Right atrium auricular region (tissue), 2 donors: ENCODE measurements around the gene ZNF221. TPM values are rescaled to one million over a fixed set of nuclear protein-coding genes. Genes with fewer than 3 reads are reported as not detected.
"Not testable (repeated sequence)": the region's sequence is repeated elsewhere in the genome, so short reads cannot be mapped to it uniquely, and the experiment has no call there.

Source experiments
- DNase-seq: peaks from one replicate; pipeline ENCODE4 v3.0.0-alpha.2; 2019; ENCODE audit warnings: low spot score
- H3K27ac ChIP-seq, 2 donors: fragments of 200-600 bp; sonication (generic); 1 replicate in 1 of 2; 2 replicates in 1 of 2; pipeline ENCODE4 v1.5.1; 2016 to 2019
- H3K27me3 ChIP-seq, 2 donors: fragments of 200-600 bp; sonication (generic); one replicate each; pipeline versions ENCODE4 v1.5.1 to v1.6.0; 2017 to 2019
- H3K36me3 ChIP-seq: fragments of 200-600 bp; sonication (generic); one replicate; pipeline ENCODE4 v1.5.1; 2016
- H3K4me1 ChIP-seq, 2 donors: fragments of 200-600 bp; sonication (generic); one replicate each; pipeline versions ENCODE4 v1.5.1 to v1.6.0; 2017 to 2019
- H3K4me3 ChIP-seq, 2 donors: fragments of 200-600 bp; sonication (generic); 1 replicate in 1 of 2; 2 replicates in 1 of 2; pipeline ENCODE4 v1.5.1; 2017 to 2019; ENCODE audit warnings: mild to moderate bottlenecking in 1 of 2, moderate library complexity in 1 of 2
- H3K9me3 ChIP-seq, 2 donors: fragments of 200-600 bp; sonication (generic); one replicate each; pipeline ENCODE4 v1.5.1; 2019
- total RNA-seq, 2 donors: library from RNA; depleted of rRNA; stranded (reverse); fragments of >200 nt; gene quantifications; one replicate each; pipeline ENCODE4 v1.1.0, GENCODE V29; 2016
- TF ChIP-seq, protein P1 (sequence below), 2 donors: fragments of 200-600 bp; sonication (generic); IDR thresholded peaks; one replicate each; pipeline ENCODE4 v1.5.1; 2019; ENCODE audit warnings: antibody characterized with exemption in 2 of 2

ZNF221 gene
- total RNA-seq, 2 donors from 2014 or later: 3.0 to 4.1 TPM

DNA sequence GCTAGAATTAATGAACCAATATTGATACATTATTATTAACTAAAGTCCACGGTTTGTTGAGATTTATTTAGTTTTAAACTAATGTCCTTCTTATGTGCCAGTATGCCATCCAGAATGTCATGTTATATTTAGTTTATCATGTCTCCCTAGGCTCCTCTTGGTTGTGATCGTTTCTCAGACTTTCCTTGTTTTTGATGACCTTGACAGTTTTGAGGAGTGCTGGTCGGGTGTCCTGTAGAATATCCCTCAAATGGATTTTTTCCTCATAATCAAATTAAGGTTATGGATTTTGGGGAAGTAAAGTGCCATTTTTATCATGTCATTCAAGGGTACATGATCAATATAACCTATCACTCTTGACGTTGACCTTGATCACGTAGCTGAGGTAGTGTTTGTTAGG lies 9.8 kb upstream of the ZNF221 start:
- no peaks in the 10 kb centered on the region for H3K27me3 ChIP-seq
- no peaks in the 10 kb centered on the region for H3K4me1 ChIP-seq
- no peak for DNase-seq
- H3K9me3 ChIP-seq: peaks cover 0 to 6% of the 10 kb centered on the region in 2 donors
- H3K27ac ChIP-seq: no peak overlapping the region
- no peak overlapping the region for H3K4me3 ChIP-seq
- H3K36me3 ChIP-seq: no peaks in the 10 kb centered on the region
- TF ChIP-seq, protein P1, sequence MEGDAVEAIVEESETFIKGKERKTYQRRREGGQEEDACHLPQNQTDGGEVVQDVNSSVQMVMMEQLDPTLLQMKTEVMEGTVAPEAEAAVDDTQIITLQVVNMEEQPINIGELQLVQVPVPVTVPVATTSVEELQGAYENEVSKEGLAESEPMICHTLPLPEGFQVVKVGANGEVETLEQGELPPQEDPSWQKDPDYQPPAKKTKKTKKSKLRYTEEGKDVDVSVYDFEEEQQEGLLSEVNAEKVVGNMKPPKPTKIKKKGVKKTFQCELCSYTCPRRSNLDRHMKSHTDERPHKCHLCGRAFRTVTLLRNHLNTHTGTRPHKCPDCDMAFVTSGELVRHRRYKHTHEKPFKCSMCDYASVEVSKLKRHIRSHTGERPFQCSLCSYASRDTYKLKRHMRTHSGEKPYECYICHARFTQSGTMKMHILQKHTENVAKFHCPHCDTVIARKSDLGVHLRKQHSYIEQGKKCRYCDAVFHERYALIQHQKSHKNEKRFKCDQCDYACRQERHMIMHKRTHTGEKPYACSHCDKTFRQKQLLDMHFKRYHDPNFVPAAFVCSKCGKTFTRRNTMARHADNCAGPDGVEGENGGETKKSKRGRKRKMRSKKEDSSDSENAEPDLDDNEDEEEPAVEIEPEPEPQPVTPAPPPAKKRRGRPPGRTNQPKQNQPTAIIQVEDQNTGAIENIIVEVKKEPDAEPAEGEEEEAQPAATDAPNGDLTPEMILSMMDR (IDR thresholded peaks at IDR 0.05): no peak

DNA sequence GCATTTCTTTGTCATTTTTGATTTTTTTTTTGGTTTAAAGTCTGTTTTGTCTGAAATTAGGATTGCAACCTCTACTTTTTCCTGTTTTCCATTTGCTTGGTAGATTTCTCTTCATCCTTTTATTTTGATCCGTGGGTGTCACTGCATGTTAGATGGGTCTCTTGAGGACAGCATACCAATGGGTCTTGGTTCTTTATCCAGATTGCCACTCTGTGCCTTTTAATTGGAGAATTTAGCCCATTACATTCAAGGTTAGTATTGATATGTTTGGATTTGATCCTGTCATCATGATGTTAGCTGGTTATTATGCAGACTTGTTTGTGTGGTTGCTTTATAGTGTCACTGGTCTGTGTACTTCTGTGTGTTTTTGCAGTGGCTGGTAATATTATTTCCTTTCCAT lies 3.6 kb upstream of the ZNF221 start:
- not testable (repeated sequence) for H3K27me3 ChIP-seq, H3K4me3 ChIP-seq, DNase-seq, H3K27ac ChIP-seq, H3K4me1 ChIP-seq, H3K36me3 ChIP-seq
- peaks cover 0 to 19% of the 10 kb centered on the region in 2 donors for H3K9me3 ChIP-seq

DNA sequence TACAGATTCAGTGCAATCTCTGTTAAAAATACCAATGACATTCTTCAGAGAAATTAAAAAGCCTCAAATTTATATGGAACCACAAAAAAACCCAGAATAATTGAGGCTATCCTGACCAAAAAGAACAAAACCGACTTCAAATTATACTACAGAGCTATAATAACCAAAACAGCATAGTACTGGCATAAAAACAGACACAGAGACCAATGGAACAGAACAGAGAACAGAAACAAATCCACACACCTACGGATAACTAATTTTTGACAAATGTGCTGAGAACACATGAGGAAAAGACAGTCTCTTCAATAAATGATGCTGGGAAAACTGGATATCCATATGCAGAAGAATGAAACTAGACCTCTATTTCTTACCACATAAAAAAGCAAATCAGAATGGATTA lies 1.2 kb upstream of the ZNF221 start:
- not testable (repeated sequence) for H3K36me3 ChIP-seq, DNase-seq, H3K27ac ChIP-seq, H3K4me1 ChIP-seq, H3K27me3 ChIP-seq, H3K4me3 ChIP-seq
- H3K9me3 ChIP-seq: peaks cover 0 to 19% of the 10 kb centered on the region in 2 donors

DNA sequence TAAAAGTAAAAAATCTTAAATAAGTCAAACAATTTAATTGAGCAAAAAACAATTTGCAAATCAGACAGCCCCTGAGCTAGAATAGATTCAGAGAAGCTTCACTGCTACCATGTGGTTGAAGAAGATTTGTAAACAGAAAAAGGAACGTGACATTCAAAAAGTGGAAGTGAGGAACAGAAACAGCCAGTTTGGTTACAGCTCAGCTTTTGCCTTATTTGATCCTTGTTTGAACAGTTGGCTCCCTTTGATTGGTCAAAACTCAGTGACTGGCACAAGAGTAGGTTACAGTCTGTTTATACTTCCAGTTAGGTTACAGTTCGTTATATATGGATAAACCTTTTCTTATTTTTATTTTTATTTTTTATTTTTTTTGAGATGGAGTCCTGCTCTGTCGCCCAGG lies 5.8 kb downstream of the ZNF221 start:
- Histone ChIP-seq H3K4me1 (no peaks in the 10 kb centered on the region), H3K9me3 (peaks cover 5 to 54% of the 10 kb centered on the region in 2 donors), H3K36me3 (no peaks in the 10 kb centered on the region), H3K27ac (no peak overlapping the region), H3K4me3 (no peak overlapping the region), H3K27me3 (no peaks in the 10 kb centered on the region)
- no peak for DNase-seq
- TF ChIP-seq, protein P1 (IDR thresholded peaks at IDR 0.05): no peak

DNA sequence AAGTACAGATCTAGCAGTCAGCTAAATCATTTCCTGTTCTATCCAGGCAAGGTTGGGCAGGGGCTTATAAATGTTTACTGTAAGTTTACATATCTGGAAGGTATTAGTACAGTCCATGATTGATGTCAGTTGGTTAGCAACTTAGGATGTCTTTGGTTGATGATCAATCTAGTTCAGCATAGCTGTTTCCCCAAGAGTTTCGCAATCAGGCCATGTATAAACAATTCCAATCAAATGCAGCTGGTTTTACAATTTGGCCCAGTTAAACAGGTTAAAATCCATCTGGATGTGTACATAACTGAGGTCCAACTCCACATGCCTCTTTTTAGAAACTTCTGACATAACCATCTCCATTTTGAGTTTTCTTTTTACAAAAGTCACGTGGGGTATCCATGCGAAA lies 6.9 kb downstream of the ZNF221 start:
- H3K9me3 ChIP-seq: peaks cover 5 to 65% of the 10 kb centered on the region in 2 donors
- H3K4me1 ChIP-seq: no peaks in the 10 kb centered on the region
- H3K27me3 ChIP-seq: no peaks in the 10 kb centered on the region
- TF ChIP-seq, protein P1 (IDR thresholded peaks at IDR 0.05): no peak
- H3K36me3 ChIP-seq: peaks cover 5% of the 10 kb centered on the region
- no peak overlapping the region for H3K4me3 ChIP-seq
- no peak overlapping the region for H3K27ac ChIP-seq
- DNase-seq: no peak

DNA sequence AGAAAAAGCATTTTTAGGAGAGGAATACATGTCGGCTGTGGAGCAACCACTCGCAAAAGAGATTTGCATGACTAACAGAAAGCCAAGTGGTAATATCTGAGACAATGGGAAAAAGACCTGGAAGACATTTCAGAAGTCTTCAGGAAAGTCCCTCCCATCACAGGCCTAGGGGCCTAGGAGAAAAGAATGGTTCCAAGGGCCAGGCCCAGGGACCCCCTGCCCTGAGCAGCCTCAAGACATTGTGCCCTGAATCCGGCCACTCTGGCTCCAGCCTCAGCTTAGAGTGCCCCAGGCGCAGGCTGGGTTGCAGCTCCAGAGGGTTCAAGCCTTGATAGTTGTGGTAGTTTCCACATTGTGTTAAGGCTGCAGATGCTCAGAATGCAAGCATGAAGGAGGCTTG lies 9.4 kb downstream of the ZNF221 start:
- DNase-seq: no peak
- Histone ChIP-seq H3K4me3 (no peak overlapping the region), H3K9me3 (peaks cover 23 to 90% of the 10 kb centered on the region in 2 donors), H3K4me1 (no peaks in the 10 kb centered on the region), H3K27ac (no peak overlapping the region), H3K27me3 (no peaks in the 10 kb centered on the region), H3K36me3 (peaks cover 30% of the 10 kb centered on the region)
- TF ChIP-seq, protein P1 (IDR thresholded peaks at IDR 0.05): no peak

DNA sequence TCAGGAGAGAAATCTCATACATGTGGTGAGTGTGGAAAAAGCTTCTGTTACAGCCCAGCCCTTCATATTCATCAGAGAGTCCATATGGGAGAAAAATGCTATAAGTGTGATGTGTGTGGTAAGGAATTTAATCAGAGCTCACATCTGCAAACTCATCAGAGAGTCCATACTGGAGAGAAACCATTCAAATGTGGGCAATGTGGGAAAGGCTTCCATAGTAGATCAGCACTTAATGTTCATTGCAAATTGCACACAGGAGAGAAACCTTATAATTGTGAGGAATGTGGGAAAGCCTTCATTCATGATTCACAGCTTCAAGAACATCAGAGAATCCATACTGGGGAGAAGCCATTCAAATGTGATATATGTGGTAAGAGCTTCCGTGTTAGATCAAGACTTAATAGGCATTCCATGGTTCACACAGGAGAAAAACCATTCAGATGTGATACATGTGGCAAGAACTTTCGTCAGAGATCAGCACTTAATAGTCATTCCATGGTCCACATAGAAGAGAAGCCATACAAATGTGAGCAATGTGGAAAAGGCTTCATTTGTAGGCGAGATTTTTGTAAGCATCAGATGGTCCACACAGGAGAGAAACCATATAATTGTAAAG lies 15.2 kb downstream of the ZNF221 start:
- Histone ChIP-seq H3K4me3 (no peak overlapping the region), H3K9me3 (peaks cover 51 to 99% of the 10 kb centered on the region in 2 donors), H3K27ac (no peak overlapping the region), H3K4me1 (no peaks in the 10 kb centered on the region), H3K27me3 (no peaks in the 10 kb centered on the region), H3K36me3 (peaks cover 80% of the 10 kb centered on the region)
- no peak for DNase-seq
- TF ChIP-seq, protein P1 (IDR thresholded peaks at IDR 0.05): no peak
